Ishikawa (cell line): ENCODE measurements around the gene FAM168A.
A peak's percentile ranks its signal among the peaks of the same experiment; 100 is the strongest.

ENCODE experiments used
- CEBPB ChIP-seq: IDR thresholded peaks from 2 replicates; pipeline ENCODE4 v1.6.1; 2012
- CREB1 ChIP-seq: IDR thresholded peaks from 2 replicates; pipeline ENCODE4 v1.6.1; 2012; ENCODE audit warnings: low read depth
- EGR1 ChIP-seq: IDR thresholded peaks from 2 replicates; pipeline ENCODE4 v1.6.1; 2012
- EP300 ChIP-seq: IDR thresholded peaks from 2 replicates; pipeline ENCODE4 v1.6.1; 2012; ENCODE audit warnings: borderline replicate concordance
- FOXM1 ChIP-seq: IDR thresholded peaks from 2 replicates; pipeline ENCODE4 v1.6.1; 2012; ENCODE audit warnings: low read depth, borderline replicate concordance
- MAX ChIP-seq: IDR thresholded peaks from 2 replicates; pipeline ENCODE4 v1.6.1; 2012
- NFIC ChIP-seq: IDR thresholded peaks from 2 replicates; pipeline ENCODE4 v1.6.1; 2012
- RAD21 ChIP-seq: IDR thresholded peaks from 2 replicates; pipeline ENCODE4 v1.6.1; 2012; ENCODE audit warnings: low read depth
- REST ChIP-seq: IDR thresholded peaks from 2 replicates; pipeline ENCODE4 v1.6.1; 2012; ENCODE audit warnings: low read depth, mild to moderate bottlenecking
- TAF1 ChIP-seq: IDR thresholded peaks from 2 replicates; pipeline ENCODE4 v1.6.1; 2012; ENCODE audit warnings: low read depth, mild to moderate bottlenecking
- TCF12 ChIP-seq: IDR thresholded peaks from 2 replicates; pipeline ENCODE4 v1.6.1; 2012; ENCODE audit warnings: low read depth
- TEAD4 ChIP-seq: IDR thresholded peaks from 2 replicates; pipeline ENCODE4 v1.6.1; 2012
- USF1 ChIP-seq: IDR thresholded peaks from 2 replicates; pipeline ENCODE4 v1.6.1; 2012
- YY1 ChIP-seq: IDR thresholded peaks from 2 replicates; pipeline ENCODE4 v1.6.1; 2012; ENCODE audit warnings: low read depth
- ZBTB7A ChIP-seq: IDR thresholded peaks from 2 replicates; pipeline ENCODE4 v1.6.1; 2012; ENCODE audit warnings: low read depth

The FAM168A gene

GRCh38 chr11:73359930-73360742 lies 237.8 kb downstream of the FAM168A start:
- TF ChIP-seq MAX (no peak), FOXM1 (no peak), TCF12 (no peak), RAD21 (peak; percentile 59), TEAD4 (no peak), ZBTB7A (no peak)

GRCh38 chr11:73359341-73359740 lies 238.6 kb downstream of the FAM168A start:
- no peak for TF ChIP-seq YY1

- no peak for TF ChIP-seq NFIC
- TF ChIP-seq EGR1, result no peak
- no peak for TF ChIP-seq CREB1
- no peak for TF ChIP-seq TCF12
These were observed 239.8 kb downstream of the FAM168A start for GRCh38 chr11:73358071-73358470.

DNA sequence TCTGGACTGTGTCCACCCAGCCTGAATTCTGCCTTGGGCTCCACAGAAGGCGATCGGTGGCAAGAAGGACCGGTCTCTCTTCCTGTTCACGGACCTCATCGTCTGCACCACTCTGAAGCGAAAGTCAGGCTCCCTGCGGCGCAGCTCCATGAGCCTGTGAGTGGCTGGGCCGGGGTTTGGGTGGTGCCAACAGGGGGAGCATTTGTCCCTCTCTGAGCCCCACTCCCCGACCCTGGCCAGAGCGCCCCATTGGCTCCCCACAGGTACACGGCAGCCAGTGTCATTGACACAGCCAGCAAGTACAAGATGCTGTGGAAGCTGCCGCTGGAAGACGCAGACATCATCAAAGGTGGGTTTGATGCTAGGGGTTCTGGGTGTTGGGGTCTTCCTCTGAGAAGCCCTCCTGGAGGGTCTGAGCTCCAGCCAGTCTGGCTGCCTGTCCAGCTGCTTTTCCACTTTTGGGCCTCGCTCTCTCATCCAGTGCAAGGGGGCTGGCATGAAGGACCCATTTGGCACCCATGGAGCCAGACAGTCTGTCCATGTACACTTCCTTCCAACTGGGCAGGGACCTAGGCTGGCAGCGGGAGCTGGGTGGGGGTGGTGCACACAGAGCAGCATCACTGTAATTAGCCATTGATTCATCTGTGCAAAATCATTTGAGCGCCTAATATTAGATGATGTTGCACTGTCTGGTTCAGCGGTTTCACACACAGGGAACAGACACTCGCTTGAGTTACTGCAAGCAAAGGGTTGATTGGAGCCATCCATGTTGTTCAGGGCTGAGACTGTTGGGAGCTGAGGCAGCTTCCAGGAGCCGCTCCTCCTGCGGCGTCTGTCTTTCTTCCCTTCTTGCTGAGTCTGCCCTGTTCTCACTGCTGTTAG lies 240.7 kb downstream of the FAM168A start:
- no peak for TF ChIP-seq ZBTB7A
- no peak for TF ChIP-seq NFIC
- no peak for TF ChIP-seq EP300

GRCh38 chr11:73355109-73355508 lies 242.8 kb downstream of the FAM168A start:
- TF ChIP-seq REST, result no peak
- no peak for TF ChIP-seq FOXM1
- no peak for TF ChIP-seq RAD21
- no peak for TF ChIP-seq TCF12
- TF ChIP-seq EP300, result no peak
- no peak for TF ChIP-seq CREB1
- no peak for TF ChIP-seq EGR1
- no peak for TF ChIP-seq NFIC
- no peak for TF ChIP-seq ZBTB7A

- TF ChIP-seq USF1 (no peak), RAD21 (no peak), CEBPB (no peak), EP300 (no peak), YY1 (no peak), FOXM1 (no peak), NFIC (no peak), MAX (no peak), REST (no peak), TAF1 (no peak), CREB1 (no peak), ZBTB7A (no peak), TEAD4 (no peak), TCF12 (no peak), EGR1 (no peak)
These were observed 244.5 kb downstream of the FAM168A start for GRCh38 chr11:73353422-73353821.
